ENCODE results near the gene LOXL3.

LOXL3 gene

DNA sequence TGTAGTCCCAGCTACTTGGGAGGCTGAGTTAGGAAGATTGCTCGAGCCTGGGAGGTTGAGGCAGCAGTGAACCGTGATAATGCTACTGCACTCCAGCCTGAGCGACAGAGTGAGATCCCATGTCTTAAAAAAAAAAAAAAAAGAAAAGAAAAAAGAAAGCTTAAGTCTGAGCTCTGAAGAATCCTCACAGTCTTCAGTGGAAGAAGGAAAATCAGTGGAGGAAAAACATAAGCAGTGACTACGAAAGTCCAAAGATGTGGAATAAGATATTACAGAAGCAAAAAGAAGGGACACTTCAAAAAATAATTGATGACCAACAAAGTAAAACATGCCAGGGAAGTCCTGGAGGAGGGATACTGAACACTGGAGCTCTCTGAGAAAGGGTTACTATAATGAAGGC, 43.5 kb downstream of the LOXL3 start:
- Histone ChIP-seq H3K27me3 (ENCODE audit: insufficient read depth, insufficient read length) (peaks cover 47% of the 10 kb centered on the region), H3K4me1 (ENCODE audit: insufficient read depth, insufficient read length) (peaks cover 7% of the 10 kb centered on the region), H3K36me3 (ENCODE audit: insufficient read depth, insufficient read length, low read length) (peaks cover 11% of the 10 kb centered on the region), H3K4me3 (ENCODE audit: insufficient read length, low read depth) (no peak overlapping the region), H3K9me3 (ENCODE audit: insufficient read depth, low read length) (no peaks in the 10 kb centered on the region), H3K9ac (ENCODE audit: insufficient read length, low read depth) (no peak overlapping the region)
- no peak for DNase-seq (ENCODE audit: low read depth, low spot score)
- no peak for TF ChIP-seq SUZ12 (IDR thresholded peaks at IDR 0.05; ENCODE audit: extremely low read depth, insufficient read depth, insufficient read length)
- no peak for TF ChIP-seq ZNF274 (IDR thresholded peaks at IDR 0.05; ENCODE audit: low read depth, low read length)
- TF ChIP-seq YY1 (IDR thresholded peaks at IDR 0.05; ENCODE audit: insufficient read depth, insufficient read length), result no peak

DNA sequence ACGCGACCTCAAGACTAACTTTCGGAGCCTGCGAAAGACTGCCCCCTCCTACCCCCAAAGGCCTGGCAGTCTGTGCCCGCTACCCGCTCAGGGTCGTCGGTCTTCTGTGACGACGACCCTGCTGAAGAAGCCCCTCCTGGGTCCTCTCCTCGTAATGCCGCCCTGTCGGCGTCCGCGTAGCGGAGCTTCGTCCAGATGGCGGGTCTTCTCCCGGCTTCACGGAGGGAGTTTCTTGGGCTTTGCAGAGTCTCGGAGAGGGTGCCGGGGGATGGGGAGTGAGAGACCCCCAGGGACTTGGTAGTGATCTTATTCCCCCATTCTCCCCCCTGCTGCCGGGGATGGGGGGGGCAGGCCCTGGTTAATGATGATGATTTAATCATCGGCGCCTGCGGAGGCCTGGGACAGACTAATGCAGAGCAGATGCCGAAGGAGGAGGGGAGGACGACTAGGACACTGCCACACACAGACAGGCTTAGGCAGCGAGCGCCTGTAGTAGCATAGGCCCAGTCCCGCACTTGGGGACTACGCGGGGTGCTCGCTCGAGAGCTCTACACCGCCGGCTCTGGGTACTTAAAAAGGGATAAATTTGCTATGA, 45.7 kb downstream of the LOXL3 start:
- H3K36me3 ChIP-seq (ENCODE audit: insufficient read depth, insufficient read length, low read length), result peaks cover 18% of the 10 kb centered on the region
- H3K9me3 ChIP-seq (ENCODE audit: insufficient read depth, low read length), result no peaks in the 10 kb centered on the region
- H3K4me3 ChIP-seq (ENCODE audit: insufficient read length, low read depth), result peak overlapping the region; percentile 88
- no peak for DNase-seq (ENCODE audit: low read depth, low spot score)
- TF ChIP-seq SUZ12 (IDR thresholded peaks at IDR 0.05; ENCODE audit: extremely low read depth, insufficient read depth, insufficient read length) (no peak), ZNF274 (IDR thresholded peaks at IDR 0.05; ENCODE audit: low read depth, low read length) (no peak), YY1 (IDR thresholded peaks at IDR 0.05; ENCODE audit: insufficient read depth, insufficient read length) (no peak)
- peaks cover 7% of the 10 kb centered on the region for H3K4me1 ChIP-seq (ENCODE audit: insufficient read depth, insufficient read length)
- H3K9ac ChIP-seq (ENCODE audit: insufficient read length, low read depth), result peak overlapping the region; percentile 99
- H3K27me3 ChIP-seq (ENCODE audit: insufficient read depth, insufficient read length), result peaks cover 38% of the 10 kb centered on the region

DNA sequence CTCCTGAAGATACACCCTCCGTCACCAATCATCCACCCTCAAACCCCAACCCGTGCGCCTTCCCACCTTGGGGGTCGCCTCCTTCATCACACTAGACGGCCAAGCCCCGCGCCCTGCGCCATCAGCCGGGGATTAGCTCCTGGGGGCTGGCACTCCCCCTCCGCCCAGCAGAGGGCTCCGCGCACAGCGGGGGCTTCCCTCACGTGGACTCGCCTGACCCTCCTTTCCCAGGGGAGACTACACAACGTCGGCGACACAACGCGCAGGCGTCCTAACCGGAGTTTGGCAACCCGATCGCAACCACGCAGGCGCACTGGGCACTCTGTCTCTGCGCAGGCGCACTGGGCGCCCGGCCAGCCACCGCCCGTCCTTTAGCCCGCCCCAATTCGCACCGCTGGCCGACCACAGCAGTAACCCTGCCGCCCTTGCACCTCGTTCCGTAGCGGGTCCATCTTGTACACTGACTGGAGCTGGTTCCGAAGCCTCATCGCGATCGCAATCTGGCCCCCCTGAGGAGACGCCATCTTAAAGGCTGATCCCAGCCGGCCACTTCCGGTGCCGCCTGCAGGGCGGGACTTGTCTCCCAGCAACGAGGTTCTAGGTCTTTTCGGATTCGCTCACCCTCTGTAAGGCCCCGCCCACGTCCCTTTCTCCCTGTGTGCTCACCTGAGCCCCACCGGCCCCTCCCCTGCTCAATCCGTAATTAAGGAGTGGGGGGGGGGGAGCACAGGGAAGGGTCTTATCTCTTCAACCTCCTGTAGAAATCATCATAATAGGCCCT, 46.4 kb downstream of the LOXL3 start, which contains the start of gene PCGF1:
Gene PCGF1, minus strand, starts transcription at position 551 of the 781 bp plus-strand sequence. Its CDS starts 27 bp downstream, at position 524.
- peak; percentile 97 for DNase-seq (ENCODE audit: low read depth, low spot score)
- no peaks in the 10 kb centered on the region for H3K9me3 ChIP-seq (ENCODE audit: insufficient read depth, low read length)
- H3K4me3 ChIP-seq (ENCODE audit: insufficient read length, low read depth), result peak within 1 kb of the TSS; percentile 88
- TF ChIP-seq YY1 (IDR thresholded peaks at IDR 0.05; ENCODE audit: insufficient read depth, insufficient read length), result peak; percentile 65
- no peak for TF ChIP-seq ZNF274 (IDR thresholded peaks at IDR 0.05; ENCODE audit: low read depth, low read length)
- TF ChIP-seq SUZ12 (IDR thresholded peaks at IDR 0.05; ENCODE audit: extremely low read depth, insufficient read depth, insufficient read length), result no peak
- H3K27me3 ChIP-seq (ENCODE audit: insufficient read depth, insufficient read length), result peaks cover 39% of the 10 kb centered on the region
- peaks cover 18% of the 10 kb centered on the region for H3K36me3 ChIP-seq (ENCODE audit: insufficient read depth, insufficient read length, low read length)
- H3K9ac ChIP-seq (ENCODE audit: insufficient read length, low read depth), result peak within 1 kb of the TSS; percentile 99
- H3K4me1 ChIP-seq (ENCODE audit: insufficient read depth, insufficient read length), result peaks cover 7% of the 10 kb centered on the region

DNA sequence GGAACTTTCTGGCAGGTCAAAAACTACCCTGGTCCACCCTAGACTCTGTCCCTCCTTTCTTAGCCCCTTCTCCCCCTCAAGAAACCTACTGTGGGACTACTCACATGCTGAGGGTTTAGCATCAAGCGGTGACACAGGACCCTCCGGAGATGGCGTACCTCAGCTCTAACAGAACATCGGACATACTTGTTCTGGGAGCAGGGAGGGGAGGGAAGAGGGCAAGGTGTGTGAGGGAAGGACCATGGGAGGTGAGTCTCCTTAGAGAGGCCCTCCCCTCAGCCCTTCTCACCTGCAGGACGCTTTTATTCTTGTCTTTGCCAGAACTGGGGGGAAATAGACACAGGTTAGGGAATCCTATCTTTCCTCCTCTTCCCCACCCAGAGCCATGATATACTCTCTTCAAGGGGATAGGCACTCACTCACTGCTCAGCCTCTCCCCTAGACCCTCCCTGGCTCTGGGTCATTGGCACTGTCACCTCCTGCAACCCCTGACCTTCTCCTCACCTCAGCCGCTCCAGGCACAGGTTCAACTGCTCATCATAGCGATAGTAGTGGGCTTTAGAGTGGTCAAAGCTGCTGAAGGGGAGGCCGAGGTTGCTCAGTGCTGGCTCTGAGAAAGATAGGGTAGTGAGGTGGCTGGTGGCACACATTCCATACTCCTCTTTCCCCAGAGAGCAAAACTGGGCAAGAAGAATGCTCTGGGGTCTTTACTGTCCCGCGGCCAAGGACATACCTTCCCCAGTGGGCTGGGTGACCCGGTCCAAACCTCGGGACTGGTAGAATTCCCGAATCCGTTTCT, 48.1 kb downstream of the LOXL3 start:
- no peak overlapping the region for H3K4me3 ChIP-seq (ENCODE audit: insufficient read length, low read depth)
- no peak overlapping the region for H3K9ac ChIP-seq (ENCODE audit: insufficient read length, low read depth)
- no peak for TF ChIP-seq ZNF274 (IDR thresholded peaks at IDR 0.05; ENCODE audit: low read depth, low read length)
- no peak for TF ChIP-seq YY1 (IDR thresholded peaks at IDR 0.05; ENCODE audit: insufficient read depth, insufficient read length)
- no peak for TF ChIP-seq SUZ12 (IDR thresholded peaks at IDR 0.05; ENCODE audit: extremely low read depth, insufficient read depth, insufficient read length)
- peaks cover 19% of the 10 kb centered on the region for H3K4me1 ChIP-seq (ENCODE audit: insufficient read depth, insufficient read length)
- H3K9me3 ChIP-seq (ENCODE audit: insufficient read depth, low read length), result no peaks in the 10 kb centered on the region
- DNase-seq (ENCODE audit: low read depth, low spot score), result no peak
- peaks cover 42% of the 10 kb centered on the region for H3K27me3 ChIP-seq (ENCODE audit: insufficient read depth, insufficient read length)
- peaks cover 18% of the 10 kb centered on the region for H3K36me3 ChIP-seq (ENCODE audit: insufficient read depth, insufficient read length, low read length)

DNA sequence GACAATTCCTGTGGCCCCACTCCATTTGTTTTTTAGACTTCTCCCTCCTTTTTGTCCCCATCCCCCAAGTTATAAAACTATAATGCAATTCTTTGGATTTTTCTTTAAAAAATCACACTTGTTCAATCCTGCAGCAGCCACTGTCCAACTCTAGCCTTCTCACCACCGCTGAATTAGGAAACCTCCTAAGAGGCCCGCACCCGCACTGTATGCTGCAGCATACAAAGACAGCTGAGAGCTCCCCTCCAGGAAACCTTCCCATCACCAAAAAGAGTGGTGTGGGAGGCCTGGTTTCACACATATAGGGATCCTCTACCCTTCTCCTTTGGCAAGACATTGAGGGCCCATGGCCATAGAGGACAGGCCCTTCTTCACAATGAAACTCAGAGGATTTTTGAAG, 49.2 kb downstream of the LOXL3 start:
- Histone ChIP-seq H3K4me1 (ENCODE audit: insufficient read depth, insufficient read length) (peaks cover 22% of the 10 kb centered on the region), H3K36me3 (ENCODE audit: insufficient read depth, insufficient read length, low read length) (peaks cover 18% of the 10 kb centered on the region), H3K4me3 (ENCODE audit: insufficient read length, low read depth) (no peak overlapping the region), H3K9ac (ENCODE audit: insufficient read length, low read depth) (no peak overlapping the region), H3K9me3 (ENCODE audit: insufficient read depth, low read length) (no peaks in the 10 kb centered on the region), H3K27me3 (ENCODE audit: insufficient read depth, insufficient read length) (peaks cover 48% of the 10 kb centered on the region)
- DNase-seq (ENCODE audit: low read depth, low spot score), result no peak
- TF ChIP-seq SUZ12 (IDR thresholded peaks at IDR 0.05; ENCODE audit: extremely low read depth, insufficient read depth, insufficient read length) (no peak), ZNF274 (IDR thresholded peaks at IDR 0.05; ENCODE audit: low read depth, low read length) (no peak), YY1 (IDR thresholded peaks at IDR 0.05; ENCODE audit: insufficient read depth, insufficient read length) (no peak)

DNA sequence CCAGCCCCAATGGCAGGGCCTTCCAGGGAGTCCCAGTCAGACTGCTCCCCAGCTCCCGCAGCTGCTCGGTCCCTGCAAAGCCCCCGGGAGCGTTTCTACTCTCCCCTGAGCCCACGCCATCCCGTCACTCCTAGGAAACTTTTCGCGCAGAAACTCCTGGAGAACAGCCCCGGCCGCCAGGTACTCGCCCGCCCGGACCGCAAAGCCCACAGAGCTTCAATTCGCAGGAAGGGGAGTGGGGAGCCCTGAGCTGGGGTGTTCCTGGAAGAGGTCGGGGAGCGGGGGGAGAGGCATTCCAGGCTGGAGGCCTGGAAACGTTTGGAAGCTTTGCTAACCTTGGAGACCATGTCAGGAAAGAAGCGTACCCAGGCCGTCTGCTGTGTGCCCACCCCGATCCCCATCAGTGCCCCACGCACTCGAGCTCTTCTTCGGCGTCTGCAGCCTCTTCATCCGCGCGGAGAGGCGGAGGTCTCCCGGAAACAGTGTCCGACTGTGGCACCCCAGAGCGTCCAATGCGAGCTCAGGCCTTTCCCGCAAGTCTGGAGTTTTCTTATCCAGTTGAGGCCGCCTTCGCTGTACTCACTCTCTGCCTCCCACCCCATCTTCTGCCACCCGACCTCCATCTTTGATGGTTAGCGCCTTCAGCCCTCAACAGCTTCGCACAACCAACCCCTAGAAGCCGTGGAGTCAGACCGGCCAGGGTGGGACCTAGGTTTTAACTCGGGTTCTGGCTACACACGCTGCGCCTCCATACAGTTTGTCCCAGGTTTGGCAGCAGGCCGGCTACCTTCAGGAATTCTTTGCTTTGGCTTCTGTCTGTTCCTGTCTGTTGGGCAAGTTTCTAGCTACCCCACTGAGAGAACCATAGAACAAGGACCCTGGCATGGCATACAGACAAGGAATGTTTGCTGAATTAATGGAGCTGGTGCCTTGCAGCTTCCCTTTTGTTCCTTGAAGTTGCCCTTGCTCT, 50.0 kb downstream of the LOXL3 start:
- Histone ChIP-seq H3K9ac (ENCODE audit: insufficient read length, low read depth) (peak overlapping the region; percentile 79), H3K27me3 (ENCODE audit: insufficient read depth, insufficient read length) (peaks cover 56% of the 10 kb centered on the region), H3K36me3 (ENCODE audit: insufficient read depth, insufficient read length, low read length) (peaks cover 18% of the 10 kb centered on the region), H3K9me3 (ENCODE audit: insufficient read depth, low read length) (no peaks in the 10 kb centered on the region), H3K4me3 (ENCODE audit: insufficient read length, low read depth) (peak overlapping the region; percentile 57), H3K4me1 (ENCODE audit: insufficient read depth, insufficient read length) (peaks cover 23% of the 10 kb centered on the region)
- TF ChIP-seq YY1 (IDR thresholded peaks at IDR 0.05; ENCODE audit: insufficient read depth, insufficient read length), result no peak
- DNase-seq (ENCODE audit: low read depth, low spot score), result no peak

Data from NT2/D1 (cell line).